ENCODE results near the gene COL23A1. TPM values are rescaled to one million over a fixed set of nuclear protein-coding genes. Genes with fewer than 3 reads are reported as not detected.
"Not testable (repeated sequence)": the region's sequence is repeated elsewhere in the genome, so short reads cannot be mapped to it uniquely, and the experiment has no call there.

The COL23A1 gene
- total and polyA plus RNA-seq, 2 donors (not counting 1 experiment from before 2014, with no cell fraction given): not detected

DNA sequence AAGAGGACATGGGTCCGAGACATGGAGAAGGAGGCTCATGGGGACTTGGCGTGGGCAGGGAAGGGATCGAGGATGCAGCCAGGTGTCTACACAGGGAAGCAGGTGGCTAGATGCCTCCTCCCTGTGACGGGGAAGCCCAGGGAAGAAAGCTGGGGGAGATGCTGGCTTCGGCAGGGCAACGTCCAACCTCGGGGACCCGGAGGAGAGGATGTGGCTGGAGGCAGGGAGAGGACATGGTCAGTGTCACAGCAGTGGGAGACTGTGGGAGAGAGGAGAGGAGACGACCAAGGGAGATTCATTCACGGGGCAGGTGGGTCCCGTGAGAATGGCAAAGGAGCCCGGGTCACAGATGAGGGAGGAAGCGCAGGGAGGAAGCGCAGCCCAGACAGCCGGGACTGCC lies 284.4 kb downstream of the COL23A1 start:
- H3K27ac ChIP-seq (ENCODE audit: insufficient read depth, low read length): no peak overlapping the region

DNA sequence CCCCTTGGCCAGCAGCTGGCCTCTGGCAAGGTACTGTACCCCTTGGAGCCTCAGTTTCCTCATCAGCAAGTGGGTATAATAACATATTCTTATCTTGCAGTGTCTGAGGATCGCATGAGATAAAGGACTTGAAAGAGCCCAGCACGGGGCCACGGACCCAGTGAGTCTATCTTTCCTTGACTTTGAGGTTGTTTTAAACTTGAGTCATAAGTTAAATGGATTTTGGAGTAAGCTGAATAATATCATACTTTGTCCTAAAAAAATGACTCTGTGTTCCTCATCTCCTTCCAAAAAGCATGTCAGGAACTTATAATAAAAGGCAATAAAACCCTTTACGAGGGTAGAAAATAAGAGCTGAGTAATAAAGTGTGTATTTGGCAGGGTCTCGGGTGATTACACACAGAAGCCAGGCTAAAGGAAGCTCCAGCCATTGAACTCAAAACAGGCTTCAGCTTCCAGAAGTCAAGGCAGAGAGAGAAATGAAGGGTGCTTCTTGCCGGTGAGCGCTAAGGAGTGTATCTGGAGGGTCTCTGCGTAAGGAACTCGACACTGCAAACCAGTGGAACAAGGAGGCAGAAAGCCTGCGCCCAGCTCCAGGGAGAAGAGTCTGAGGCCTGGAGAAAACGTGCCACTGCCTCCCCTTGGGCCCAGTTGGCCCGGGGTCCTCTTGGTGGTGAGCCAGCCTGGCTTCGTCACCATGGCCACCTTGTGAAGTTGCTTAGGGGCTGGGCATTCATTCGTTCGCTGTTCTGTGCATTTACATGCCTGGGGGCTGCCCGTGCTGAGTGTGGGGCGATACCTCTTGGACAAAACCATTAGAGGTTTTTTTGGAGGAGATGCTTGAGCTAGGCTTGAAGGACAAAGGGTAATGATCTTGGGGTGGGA lies 285.2 kb downstream of the COL23A1 start:
- Histone ChIP-seq H3K9ac (ENCODE audit: insufficient read depth, low read length) (no peak overlapping the region), H3K4me3 (replicated peaks in 1 of 4; ENCODE audit: control extremely low read depth in 1 of 4, insufficient read depth in 1 of 4, low read depth in 3 of 4, low read length in 4 of 4) (no peak overlapping the region), H3K4me1 (ENCODE audit: control insufficient read depth, extremely low read depth, insufficient read depth, low read length) (no peaks in the 10 kb centered on the region), H3K9me3 (ENCODE audit: control insufficient read depth, insufficient read depth, low read depth, low read length) (no peaks in the 10 kb centered on the region), H3K27ac (ENCODE audit: insufficient read depth, low read length) (no peak overlapping the region), H3K36me3 (ENCODE audit: control insufficient read depth, insufficient read depth, low read length) (no peaks in the 10 kb centered on the region), H3K27me3 (ENCODE audit: control insufficient read depth, insufficient read depth, low read length) (no peaks in the 10 kb centered on the region), H3K79me2 (ENCODE audit: control insufficient read depth, insufficient read depth, low read length) (no peaks in the 10 kb centered on the region), H2AFZ (ENCODE audit: low read length) (no peak overlapping the region), H4K20me1 (ENCODE audit: control insufficient read depth, extremely low read depth, insufficient read depth, low read length) (no peaks in the 10 kb centered on the region), H3K4me2 (ENCODE audit: extremely low read depth, insufficient read depth, low read length) (no peak overlapping the region)
- no peak for TF ChIP-seq EZH2 (IDR thresholded peaks at IDR 0.05; ENCODE audit: low read length, missing control alignments)
- TF ChIP-seq, protein P1, sequence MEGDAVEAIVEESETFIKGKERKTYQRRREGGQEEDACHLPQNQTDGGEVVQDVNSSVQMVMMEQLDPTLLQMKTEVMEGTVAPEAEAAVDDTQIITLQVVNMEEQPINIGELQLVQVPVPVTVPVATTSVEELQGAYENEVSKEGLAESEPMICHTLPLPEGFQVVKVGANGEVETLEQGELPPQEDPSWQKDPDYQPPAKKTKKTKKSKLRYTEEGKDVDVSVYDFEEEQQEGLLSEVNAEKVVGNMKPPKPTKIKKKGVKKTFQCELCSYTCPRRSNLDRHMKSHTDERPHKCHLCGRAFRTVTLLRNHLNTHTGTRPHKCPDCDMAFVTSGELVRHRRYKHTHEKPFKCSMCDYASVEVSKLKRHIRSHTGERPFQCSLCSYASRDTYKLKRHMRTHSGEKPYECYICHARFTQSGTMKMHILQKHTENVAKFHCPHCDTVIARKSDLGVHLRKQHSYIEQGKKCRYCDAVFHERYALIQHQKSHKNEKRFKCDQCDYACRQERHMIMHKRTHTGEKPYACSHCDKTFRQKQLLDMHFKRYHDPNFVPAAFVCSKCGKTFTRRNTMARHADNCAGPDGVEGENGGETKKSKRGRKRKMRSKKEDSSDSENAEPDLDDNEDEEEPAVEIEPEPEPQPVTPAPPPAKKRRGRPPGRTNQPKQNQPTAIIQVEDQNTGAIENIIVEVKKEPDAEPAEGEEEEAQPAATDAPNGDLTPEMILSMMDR (conservative IDR thresholded peaks at IDR 0.05 in 1 of 2, IDR thresholded peaks at IDR 0.05 in 1 of 2; ENCODE audit: low read depth in 1 of 2, low read length in 2 of 2): no peak
- DNase-seq (ENCODE audit: low read depth in 2 of 2): no peak

More for the DNA sequence above, 284.4 kb downstream of the COL23A1 start:
- no peaks in the 10 kb centered on the region for H3K9me3 ChIP-seq (ENCODE audit: control insufficient read depth, insufficient read depth, low read depth, low read length)
- no peak overlapping the region for H3K4me3 ChIP-seq (replicated peaks in 1 of 4; ENCODE audit: control extremely low read depth in 1 of 4, insufficient read depth in 1 of 4, low read depth in 3 of 4, low read length in 4 of 4)
- H2AFZ ChIP-seq (ENCODE audit: low read length): no peak overlapping the region
- no peak for DNase-seq (ENCODE audit: low read depth in 2 of 2)
- no peaks in the 10 kb centered on the region for H3K79me2 ChIP-seq (ENCODE audit: control insufficient read depth, insufficient read depth, low read length)
- no peak overlapping the region for H3K9ac ChIP-seq (ENCODE audit: insufficient read depth, low read length)
- H3K27me3 ChIP-seq (ENCODE audit: control insufficient read depth, insufficient read depth, low read length): no peaks in the 10 kb centered on the region
- no peaks in the 10 kb centered on the region for H4K20me1 ChIP-seq (ENCODE audit: control insufficient read depth, extremely low read depth, insufficient read depth, low read length)
- H3K36me3 ChIP-seq (ENCODE audit: control insufficient read depth, insufficient read depth, low read length): no peaks in the 10 kb centered on the region
- no peaks in the 10 kb centered on the region for H3K4me1 ChIP-seq (ENCODE audit: control insufficient read depth, extremely low read depth, insufficient read depth, low read length)
- H3K4me2 ChIP-seq (ENCODE audit: extremely low read depth, insufficient read depth, low read length): no peak overlapping the region
- TF ChIP-seq EZH2 (IDR thresholded peaks at IDR 0.05; ENCODE audit: low read length, missing control alignments): no peak
- TF ChIP-seq, protein P1 (conservative IDR thresholded peaks at IDR 0.05 in 1 of 2, IDR thresholded peaks at IDR 0.05 in 1 of 2; ENCODE audit: low read depth in 1 of 2, low read length in 2 of 2): no peak

DNA sequence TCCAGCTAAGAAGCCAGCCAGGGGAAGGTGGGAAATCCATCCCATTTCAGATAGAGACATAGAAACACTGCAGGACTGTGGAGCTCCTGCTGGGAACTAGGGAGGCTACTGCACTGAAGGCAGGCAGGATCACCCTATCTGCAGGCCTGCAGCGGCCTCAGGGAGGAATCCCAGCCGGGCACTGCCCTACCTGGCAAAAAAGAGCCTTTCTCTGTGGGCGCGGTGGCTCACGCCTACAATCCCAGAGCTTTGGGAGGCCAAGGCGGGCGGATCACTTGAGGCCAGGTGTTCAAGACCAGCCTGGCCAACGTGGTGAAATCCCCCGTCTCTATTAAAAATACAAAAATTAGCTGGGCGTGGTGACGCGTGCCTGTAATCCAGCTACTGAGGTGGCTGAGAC lies 286.2 kb downstream of the COL23A1 start:
- Histone ChIP-seq H3K4me1 (ENCODE audit: control insufficient read depth, extremely low read depth, insufficient read depth, low read length) (no peaks in the 10 kb centered on the region), H4K20me1 (ENCODE audit: control insufficient read depth, extremely low read depth, insufficient read depth, low read length) (no peaks in the 10 kb centered on the region), H3K4me3 (replicated peaks in 1 of 4; ENCODE audit: control extremely low read depth in 1 of 4, insufficient read depth in 1 of 4, low read depth in 3 of 4, low read length in 4 of 4) (no peak overlapping the region), H3K27me3 (ENCODE audit: control insufficient read depth, insufficient read depth, low read length) (no peaks in the 10 kb centered on the region), H2AFZ (ENCODE audit: low read length) (no peak overlapping the region), H3K27ac (ENCODE audit: insufficient read depth, low read length) (no peak overlapping the region), H3K9ac (ENCODE audit: insufficient read depth, low read length) (no peak overlapping the region), H3K4me2 (ENCODE audit: extremely low read depth, insufficient read depth, low read length) (no peak overlapping the region), H3K9me3 (ENCODE audit: control insufficient read depth, insufficient read depth, low read depth, low read length) (no peaks in the 10 kb centered on the region), H3K36me3 (ENCODE audit: control insufficient read depth, insufficient read depth, low read length) (no peaks in the 10 kb centered on the region), H3K79me2 (ENCODE audit: control insufficient read depth, insufficient read depth, low read length) (no peaks in the 10 kb centered on the region)
- no peak for DNase-seq (ENCODE audit: low read depth in 2 of 2)
- TF ChIP-seq, protein P1 (conservative IDR thresholded peaks at IDR 0.05 in 1 of 2, IDR thresholded peaks at IDR 0.05 in 1 of 2; ENCODE audit: low read depth in 1 of 2, low read length in 2 of 2): no peak
- TF ChIP-seq EZH2 (IDR thresholded peaks at IDR 0.05; ENCODE audit: low read length, missing control alignments): no peak

DNA sequence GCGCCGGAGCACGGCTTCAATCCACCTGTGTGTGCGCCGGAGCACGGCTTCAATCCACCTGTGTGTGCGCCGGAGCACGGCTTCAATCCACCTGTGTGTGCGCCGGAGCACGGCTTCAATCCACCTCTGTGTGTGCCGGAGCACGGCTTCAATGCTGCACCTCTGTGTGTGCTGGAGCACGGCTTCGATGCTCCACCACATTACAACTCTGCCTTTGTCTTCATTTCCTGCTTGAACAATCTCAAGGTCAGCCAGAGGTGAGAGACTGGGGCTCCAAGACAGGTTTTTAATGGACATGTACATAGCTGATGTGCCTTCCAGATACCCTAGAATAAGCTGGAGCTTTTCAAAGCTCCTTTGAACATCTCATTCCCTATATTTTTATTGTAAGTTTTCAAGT lies 287.9 kb downstream of the COL23A1 start:
- H2AFZ ChIP-seq (ENCODE audit: low read length); H4K20me1 ChIP-seq (ENCODE audit: control insufficient read depth, extremely low read depth, insufficient read depth, low read length); H3K4me3 ChIP-seq (replicated peaks in 1 of 4; ENCODE audit: control extremely low read depth in 1 of 4, insufficient read depth in 1 of 4, low read depth in 3 of 4, low read length in 4 of 4); H3K4me2 ChIP-seq (ENCODE audit: extremely low read depth, insufficient read depth, low read length); H3K27ac ChIP-seq (ENCODE audit: insufficient read depth, low read length); H3K4me1 ChIP-seq (ENCODE audit: control insufficient read depth, extremely low read depth, insufficient read depth, low read length); DNase-seq (ENCODE audit: low read depth in 2 of 2); H3K79me2 ChIP-seq (ENCODE audit: control insufficient read depth, insufficient read depth, low read length); H3K27me3 ChIP-seq (ENCODE audit: control insufficient read depth, insufficient read depth, low read length); H3K9me3 ChIP-seq (ENCODE audit: control insufficient read depth, insufficient read depth, low read depth, low read length); H3K9ac ChIP-seq (ENCODE audit: insufficient read depth, low read length); H3K36me3 ChIP-seq (ENCODE audit: control insufficient read depth, insufficient read depth, low read length): not testable (repeated sequence)

Data from fibroblast of lung (primary cell).